GM04504 (cell line): ENCODE data around the gene TLR1.
"Not testable (repeated sequence)": the region's sequence is repeated elsewhere in the genome, so short reads cannot be mapped to it uniquely, and the experiment has no call there.

Experiments
- DNase-seq: peaks from one replicate; pipeline ENCODE4 v3.0.0-alpha.2; 2012; ENCODE audit warnings: low read depth

Gene TLR1

GRCh38 chr4:38775326-38775725 is 29.3 kb downstream of the TLR1 start:
- no peak for DNase-seq

- DNase-seq, result no peak
Observed at GRCh38 chr4:38774181-38774955, 30.2 kb downstream of the TLR1 start.

DNA sequence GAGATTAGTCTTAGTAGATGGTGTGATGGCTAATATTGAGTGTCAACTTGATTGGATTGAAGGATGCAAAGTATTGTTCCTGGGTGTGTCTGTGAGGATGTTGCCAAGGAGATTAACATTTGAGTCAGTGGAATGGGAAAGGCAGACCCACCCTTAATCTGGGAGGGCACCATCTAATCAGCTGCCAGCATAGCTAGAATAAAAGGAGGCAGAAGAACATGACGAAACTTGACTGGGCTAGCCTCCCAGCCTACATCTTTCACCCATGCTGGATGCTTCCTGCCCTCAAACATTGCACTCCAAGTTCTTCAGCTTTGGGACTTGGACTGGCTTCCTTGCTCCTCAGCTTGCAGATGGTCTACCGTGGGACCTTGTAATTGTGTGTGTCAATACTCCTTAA is 34.3 kb downstream of the TLR1 start:
- DNase-seq, result not testable (repeated sequence)

DNA sequence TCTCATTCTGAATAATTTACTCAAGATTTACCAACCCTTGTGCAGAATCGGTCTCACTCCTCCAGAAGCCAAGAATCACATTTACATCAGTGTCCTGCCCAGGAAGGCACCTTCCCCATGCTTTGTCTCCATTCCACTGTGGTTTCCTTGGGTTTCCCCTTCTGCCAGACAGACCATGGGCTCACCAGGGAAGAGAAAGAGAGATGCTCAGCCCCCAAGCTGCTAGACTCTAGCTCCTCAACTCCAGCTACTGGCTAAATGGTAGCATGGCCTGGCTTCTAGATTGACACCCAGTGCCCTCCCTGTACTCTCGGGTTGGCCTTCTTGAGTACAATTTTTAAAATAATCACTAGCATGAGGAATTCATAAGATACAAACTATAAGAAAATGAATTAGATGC is 34.7 kb downstream of the TLR1 start:
- no peak for DNase-seq

DNA sequence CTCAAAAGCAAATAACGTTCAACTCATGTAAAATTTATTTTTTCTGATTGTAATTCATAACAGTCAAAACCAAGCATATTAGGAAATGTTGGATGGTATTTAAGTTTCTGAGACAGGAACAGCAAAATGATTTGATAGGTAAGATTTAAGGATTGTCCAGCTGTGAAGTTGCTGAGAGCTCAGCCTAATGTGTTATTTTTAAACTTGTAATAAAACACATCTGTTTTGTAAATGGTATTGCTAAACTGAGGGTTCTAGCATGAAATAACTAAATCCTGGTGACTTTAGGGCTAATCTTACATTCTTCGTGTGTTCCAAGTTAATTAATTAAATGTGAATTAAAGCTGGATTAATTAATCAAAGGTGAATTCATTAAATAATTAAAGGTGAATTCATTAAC is 35.1 kb downstream of the TLR1 start:
- no peak for DNase-seq

GRCh38 chr4:38768968-38769394 is 35.6 kb downstream of the TLR1 start:
- no peak for DNase-seq

DNA sequence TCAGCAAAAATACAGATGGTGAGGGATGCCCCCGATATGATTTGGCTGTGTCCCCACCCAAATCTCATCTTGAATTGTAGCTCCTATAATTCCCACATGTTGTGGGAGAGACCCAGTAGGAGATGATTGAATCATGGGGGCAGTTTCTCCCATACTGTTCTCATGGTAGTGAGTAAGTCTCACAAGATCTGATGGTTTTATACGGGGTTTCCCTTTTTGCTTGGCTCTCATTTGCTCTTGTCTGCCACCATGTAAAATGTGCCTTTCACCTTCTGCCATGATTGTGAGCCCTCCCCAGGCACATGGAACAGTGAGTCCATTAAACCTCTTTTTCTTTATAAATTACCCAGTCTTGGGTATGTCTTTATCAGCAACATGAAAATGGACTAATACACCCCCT is 37.7 kb downstream of the TLR1 start:
- DNase-seq, result not testable (repeated sequence)

DNA sequence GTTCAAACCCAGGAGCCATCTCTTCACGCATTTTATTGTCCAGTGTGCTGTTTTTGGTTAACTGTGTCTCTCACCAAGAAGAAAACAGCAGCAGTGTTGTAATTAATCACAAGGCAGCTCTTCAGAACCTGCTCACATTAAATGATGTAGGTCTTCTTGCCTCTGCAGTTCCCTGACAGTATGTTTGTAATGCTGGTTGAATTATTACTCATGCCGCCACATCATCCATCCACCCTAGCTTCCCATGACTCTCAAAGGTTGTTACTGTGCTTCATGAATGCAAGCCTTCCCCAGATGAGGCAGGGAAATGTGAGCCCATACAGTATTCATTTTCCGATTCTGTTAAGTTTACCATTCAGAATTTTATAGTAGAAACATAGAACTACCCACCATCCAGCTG is 39.2 kb downstream of the TLR1 start:
- DNase-seq, result no peak

DNA sequence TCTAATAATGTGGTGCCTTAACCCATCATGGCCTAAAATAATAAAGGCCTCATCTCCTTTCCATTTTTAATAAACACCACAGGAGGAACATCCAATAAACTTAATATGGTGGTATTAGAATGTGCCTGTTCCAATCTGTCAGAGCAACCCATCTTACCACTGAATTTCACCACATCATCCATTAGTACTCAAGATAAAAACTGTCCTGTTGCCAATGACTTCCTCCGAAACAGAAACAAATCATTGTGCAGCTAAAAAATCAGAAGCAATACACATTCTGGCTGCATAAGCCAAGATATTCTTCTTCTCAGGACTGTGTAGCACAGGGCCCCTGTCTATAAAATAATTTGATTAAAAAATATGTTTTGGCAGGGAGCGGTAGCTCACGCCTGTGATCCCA is 40.3 kb downstream of the TLR1 start:
- DNase-seq, result no peak

GRCh38 chr4:38762560-38762959 is 42.0 kb downstream of the TLR1 start:
- DNase-seq, result no peak

- DNase-seq, result no peak
Observed at GRCh38 chr4:38759790-38760122, 44.8 kb downstream of the TLR1 start.

DNA sequence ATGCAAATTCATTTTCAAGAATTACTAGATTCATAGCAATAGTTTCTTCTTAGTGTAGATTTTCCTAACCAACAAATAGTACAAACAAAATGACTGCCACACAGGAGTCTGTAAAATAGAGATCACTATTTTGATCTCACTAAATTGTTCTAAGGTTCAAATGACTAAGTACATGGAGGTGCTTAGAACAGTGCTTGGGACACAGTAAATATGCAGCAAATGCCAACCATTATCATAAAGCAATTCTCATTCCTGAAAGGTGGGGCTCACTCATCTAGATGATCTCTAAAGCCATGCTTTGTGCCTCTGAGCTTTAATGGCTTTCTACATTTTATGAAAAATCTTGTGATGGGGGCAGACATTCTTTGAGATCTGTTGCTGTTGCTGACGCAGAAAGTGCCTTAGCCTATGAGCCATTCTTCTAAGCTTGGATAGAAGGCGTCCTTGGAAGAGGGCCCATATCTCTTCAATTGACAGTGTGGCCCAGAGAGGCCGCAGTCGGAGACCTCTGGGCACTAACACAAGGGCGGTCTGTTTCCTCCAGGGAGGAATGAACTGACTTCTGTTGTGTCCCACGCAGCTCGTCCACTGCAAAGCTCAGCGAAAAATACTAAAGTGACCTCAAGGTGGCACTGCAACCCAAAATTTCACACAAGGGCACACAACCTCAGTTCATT is 45.3 kb downstream of the TLR1 start:
- no peak for DNase-seq

GRCh38 chr4:38757945-38758600 is 46.5 kb downstream of the TLR1 start:
- DNase-seq, result no peak

DNA sequence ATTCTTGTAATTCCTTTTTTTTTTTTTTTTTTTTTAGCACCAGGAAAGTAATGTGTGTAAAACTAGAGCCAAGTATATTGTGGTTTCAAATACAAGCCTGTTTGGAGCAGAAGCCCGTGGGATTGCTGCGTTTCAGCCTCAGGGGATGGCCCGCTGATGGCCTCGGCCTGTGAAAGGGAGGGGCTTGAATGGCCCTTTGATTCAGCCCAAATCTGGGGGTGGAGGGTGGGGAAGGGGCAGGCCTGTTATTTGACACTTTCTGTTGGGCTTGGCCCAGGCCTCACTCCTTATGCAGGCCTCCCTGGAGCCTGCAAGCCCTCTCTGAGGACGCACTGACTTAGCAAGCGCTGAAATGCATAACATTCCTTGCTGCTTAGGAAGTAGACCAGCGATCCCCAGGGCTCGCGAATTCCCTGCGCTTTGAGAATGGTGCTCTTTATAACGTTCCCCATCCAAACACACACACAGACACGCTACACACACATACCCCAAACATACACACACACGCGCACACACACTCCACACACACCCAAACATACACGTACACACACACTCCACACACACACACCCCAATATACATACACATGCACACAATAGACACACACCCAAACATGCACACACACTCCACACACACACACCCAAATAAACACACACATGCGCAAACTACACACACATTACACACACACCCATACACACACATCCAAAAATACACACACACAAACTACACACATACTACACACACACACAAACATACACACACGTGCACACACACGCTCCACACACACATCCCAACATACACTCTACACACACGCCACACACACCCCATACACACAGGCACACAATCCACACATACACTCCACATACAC is 51.4 kb downstream of the TLR1 start:
- peak; percentile 95 for DNase-seq

GRCh38 chr4:38752372-38752940 is 52.1 kb downstream of the TLR1 start:
- DNase-seq, result peak; percentile 23

GRCh38 chr4:38751341-38752010 is 53.1 kb downstream of the TLR1 start:
- no peak for DNase-seq

- no peak for DNase-seq
Observed at GRCh38 chr4:38749336-38749735, 55.3 kb downstream of the TLR1 start.

DNA sequence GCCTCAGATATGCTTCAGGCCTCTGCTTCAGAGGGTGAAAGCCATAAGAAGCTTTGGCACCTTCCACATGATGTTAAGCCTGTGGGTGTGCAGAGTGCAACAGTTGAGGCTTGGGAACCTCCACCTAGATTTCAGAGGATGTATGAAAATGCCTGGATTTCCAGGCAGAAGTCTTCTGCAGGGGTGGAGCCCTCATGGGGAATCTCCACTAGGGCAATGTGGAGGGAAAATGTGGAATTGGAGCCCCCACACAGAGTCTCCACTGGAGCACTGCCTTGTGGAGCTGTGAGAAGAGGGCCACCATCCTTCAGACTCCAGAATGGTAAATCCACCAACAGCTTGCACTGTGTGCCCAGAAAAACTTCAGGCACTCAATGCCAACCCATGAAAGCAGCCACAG is 57.0 kb downstream of the TLR1 start:
- DNase-seq, result no peak
